GM12873 (cell line): ENCODE data around the gene PTPRD.

Source experiments
- CTCF ChIP-seq: IDR thresholded peaks from 2 replicates; pipeline ENCODE4 v1.5.1; 2012; ENCODE audit warnings: low read depth, mild to moderate bottlenecking, moderate library complexity, low read length, control low read depth; ENCODE audit not compliant: insufficient read depth; ENCODE audit errors: missing control alignments

The PTPRD gene

DNA sequence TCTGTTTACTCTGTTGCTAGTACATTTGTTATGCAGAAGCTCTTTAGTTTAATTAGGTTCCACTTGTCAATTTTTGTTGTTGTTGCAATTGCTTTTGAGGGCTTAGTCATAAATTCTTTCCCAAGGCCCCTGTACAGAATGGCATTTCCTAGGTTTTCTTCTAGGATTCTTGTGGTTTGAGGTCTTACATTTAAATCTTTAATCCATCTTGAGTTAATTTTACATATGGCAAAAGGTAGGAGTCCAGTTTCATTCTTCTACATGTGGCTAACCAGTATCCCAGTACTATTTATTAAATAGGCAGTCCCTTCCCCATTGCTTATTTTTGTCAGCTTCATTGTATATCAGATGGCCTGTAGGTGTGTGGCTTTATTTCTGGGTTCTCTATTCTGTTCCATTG lies 792.4 kb downstream of the PTPRD start:
- no peak for TF ChIP-seq CTCF

- TF ChIP-seq CTCF = no peak
These were observed 792.9 kb downstream of the PTPRD start for GRCh38 chr9:9819886-9820285.

- TF ChIP-seq CTCF = no peak
These were observed 795.6 kb downstream of the PTPRD start for GRCh38 chr9:9817176-9817575.

GRCh38 chr9:9804109-9804508 lies 808.7 kb downstream of the PTPRD start:
- TF ChIP-seq CTCF = no peak

DNA sequence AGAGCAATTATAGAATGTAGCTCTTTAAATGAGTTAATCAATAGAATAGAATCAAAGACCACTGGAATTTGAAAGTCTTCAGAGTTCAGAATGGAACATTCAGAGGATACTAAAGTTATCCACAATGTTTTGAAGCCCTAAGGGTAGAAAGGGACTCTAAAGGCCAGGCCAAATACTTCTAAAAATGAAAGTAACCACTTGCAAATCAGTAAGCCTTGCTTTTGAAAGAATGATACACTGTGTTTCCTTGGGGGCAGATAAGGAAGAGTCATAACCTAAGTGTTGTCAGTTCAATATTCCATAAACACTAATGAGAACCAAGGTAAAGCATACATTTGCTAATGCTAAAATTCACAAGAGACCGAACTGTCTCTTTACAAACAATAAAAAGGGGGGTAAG lies 813.5 kb downstream of the PTPRD start:
- TF ChIP-seq CTCF = no peak

- TF ChIP-seq CTCF = no peak
These were observed 820.5 kb downstream of the PTPRD start for GRCh38 chr9:9792144-9792857.

- no peak for TF ChIP-seq CTCF
These were observed 821.2 kb downstream of the PTPRD start for GRCh38 chr9:9791611-9792010.
